GM12801 (cell line): ENCODE measurements around the gene RNF145.

Source experiments
- CTCF ChIP-seq: IDR thresholded peaks from one replicate; pipeline ENCODE4 v1.5.1; 2011; ENCODE audit warnings: control low read depth; ENCODE audit not compliant: insufficient read length; ENCODE audit errors: extremely low read depth

The RNF145 gene

GRCh38 chr5:159130871-159131270, 78.5 kb downstream of the RNF145 start:
- TF ChIP-seq CTCF = no peak

GRCh38 chr5:159128070-159128541, 81.2 kb downstream of the RNF145 start:
- no peak for TF ChIP-seq CTCF

- no peak for TF ChIP-seq CTCF
Observed at GRCh38 chr5:159123700-159124099, 85.7 kb downstream of the RNF145 start.

GRCh38 chr5:159123189-159123588, 86.2 kb downstream of the RNF145 start:
- no peak for TF ChIP-seq CTCF

- no peak for TF ChIP-seq CTCF
Observed at GRCh38 chr5:159121061-159121460, 88.3 kb downstream of the RNF145 start.

- no peak for TF ChIP-seq CTCF
Observed at GRCh38 chr5:159120446-159120845, 88.9 kb downstream of the RNF145 start.

GRCh38 chr5:159113405-159113804, 95.9 kb downstream of the RNF145 start:
- TF ChIP-seq CTCF = no peak

GRCh38 chr5:159112436-159112835, 96.9 kb downstream of the RNF145 start:
- no peak for TF ChIP-seq CTCF
